Fibroblast of lung (primary cell): Measurements from ENCODE around the gene RNF217. TPM values are rescaled to one million over a fixed set of nuclear protein-coding genes. Genes with fewer than 3 reads are reported as not detected.

ENCODE experiments used
- DNase-seq, 2 donors: peaks; one replicate each; pipeline versions ENCODE4 v3.0.0 to v3.0.0-alpha.2; 2010; ENCODE audit warnings: low read depth in 2 of 2
- H2AFZ ChIP-seq: 2 replicates; pipeline ENCODE4 v1.5.1; 2012; ENCODE audit warnings: low read length, control low read depth, inconsistent platforms
- H3K27ac ChIP-seq: 2 replicates; pipeline ENCODE4 v1.5.1; 2011; ENCODE audit warnings: low read length, control low read depth; ENCODE audit not compliant: insufficient read depth
- H3K27me3 ChIP-seq: 2 replicates; pipeline ENCODE4 v1.5.1; 2011; ENCODE audit warnings: mild to moderate bottlenecking, low read length; ENCODE audit not compliant: control insufficient read depth, insufficient read depth
- H3K36me3 ChIP-seq: 2 replicates; pipeline ENCODE4 v1.5.1; 2011; ENCODE audit warnings: low read length; ENCODE audit not compliant: control insufficient read depth, insufficient read depth
- H3K4me1 ChIP-seq: 2 replicates; pipeline ENCODE4 v1.5.1; 2011; ENCODE audit warnings: low read length; ENCODE audit not compliant: control insufficient read depth, insufficient read depth; ENCODE audit errors: extremely low read depth
- H3K4me2 ChIP-seq: 2 replicates; pipeline ENCODE4 v1.5.1; 2011; ENCODE audit warnings: low read length, control low read depth; ENCODE audit not compliant: insufficient read depth; ENCODE audit errors: extremely low read depth
- H3K4me3 ChIP-seq, 4 experiments: fragments of 200-600 bp in 1 of 4; sonication (generic) in 1 of 4; replicated peaks in 1 of 4; 2 replicates each; pipeline ENCODE4 v1.5.1; 2011 to 2016; ENCODE audit warnings: low read length in 4 of 4, low read depth in 3 of 4, mild to moderate bottlenecking in 3 of 4, control low read depth in 2 of 4, inconsistent platforms in 1 of 4, mixed read lengths in 1 of 4; ENCODE audit not compliant: insufficient read depth in 1 of 4; ENCODE audit errors: control extremely low read depth in 1 of 4
- H3K79me2 ChIP-seq: 2 replicates; pipeline ENCODE4 v1.5.1; 2012; ENCODE audit warnings: mild to moderate bottlenecking, low read length, inconsistent platforms; ENCODE audit not compliant: control insufficient read depth, insufficient read depth
- H3K9ac ChIP-seq: 2 replicates; pipeline ENCODE4 v1.5.1; 2011; ENCODE audit warnings: mild to moderate bottlenecking, low read length, control low read depth; ENCODE audit not compliant: insufficient read depth
- H3K9me3 ChIP-seq: 2 replicates; pipeline ENCODE4 v1.5.1; 2012; ENCODE audit warnings: low read depth, low read length; ENCODE audit not compliant: control insufficient read depth, insufficient read depth
- H4K20me1 ChIP-seq: 2 replicates; pipeline ENCODE4 v1.5.1; 2011; ENCODE audit warnings: low read length; ENCODE audit not compliant: control insufficient read depth, insufficient read depth; ENCODE audit errors: extremely low read depth
- EZH2 ChIP-seq: IDR thresholded peaks from 2 replicates; pipeline ENCODE4 v1.5.1; 2012; ENCODE audit warnings: low read length, control low read depth, mild to moderate bottlenecking; ENCODE audit errors: missing control alignments
- polyA plus RNA-seq, 2 donors: library from polyadenylated mRNA; depleted of rRNA in 1 of 2; stranded (reverse) in 1 of 2; unstranded in 1 of 2; fragments of >200 nt; gene quantifications; 2 replicates each; pipeline ENCODE4 v1.2.1, GENCODE V29; 2011 to 2012; ENCODE audit warnings: missing spikeins in 1 of 2
- total RNA-seq: library from RNA; depleted of rRNA; stranded (reverse); fragments of >200 nt; gene quantifications from 2 replicates; pipeline ENCODE4 v1.2.1, GENCODE V29; 2014
- TF ChIP-seq, protein P1 (sequence below), 2 donors: IDR thresholded peaks in 1 of 2; conservative IDR thresholded peaks in 1 of 2; 1 replicate in 1 of 2; 2 replicates in 1 of 2; pipeline ENCODE4 v1.5.1; 2011 to 2012; ENCODE audit warnings: low read length in 2 of 2, control low read depth in 1 of 2, inconsistent platforms in 1 of 2, low read depth in 1 of 2, mild to moderate bottlenecking in 1 of 2

Gene RNF217
- total and polyA plus RNA-seq, 2 donors (not counting 1 experiment from before 2014, with no cell fraction given), result 13.2 to 19.5 TPM

DNA sequence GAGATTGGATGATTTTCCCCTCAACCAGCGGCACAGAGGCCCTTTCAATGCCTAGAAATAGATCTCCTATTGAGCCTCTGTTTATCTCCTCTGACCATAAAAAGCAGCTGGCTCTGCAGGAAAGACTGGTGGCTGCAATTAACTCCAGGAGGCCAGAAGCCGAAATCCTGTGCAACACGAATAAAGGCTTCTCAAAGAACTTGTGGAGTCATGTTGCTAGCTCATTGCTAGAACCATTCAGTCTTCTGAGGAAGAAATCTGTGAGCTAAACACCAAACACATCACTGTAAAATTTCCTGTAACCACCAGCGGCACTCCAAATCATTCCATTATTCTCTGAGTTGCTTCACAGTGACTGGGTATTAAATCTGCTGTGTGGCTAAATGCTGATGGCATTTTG, 142.2 kb downstream of the RNF217 start:
- no peaks in the 10 kb centered on the region for H3K36me3 ChIP-seq
- H3K4me3 ChIP-seq, result no peak overlapping the region
- DNase-seq, result peak; percentile 45 to 84
- H3K27ac ChIP-seq, result peak overlapping the region; percentile 1
- TF ChIP-seq, protein P1, sequence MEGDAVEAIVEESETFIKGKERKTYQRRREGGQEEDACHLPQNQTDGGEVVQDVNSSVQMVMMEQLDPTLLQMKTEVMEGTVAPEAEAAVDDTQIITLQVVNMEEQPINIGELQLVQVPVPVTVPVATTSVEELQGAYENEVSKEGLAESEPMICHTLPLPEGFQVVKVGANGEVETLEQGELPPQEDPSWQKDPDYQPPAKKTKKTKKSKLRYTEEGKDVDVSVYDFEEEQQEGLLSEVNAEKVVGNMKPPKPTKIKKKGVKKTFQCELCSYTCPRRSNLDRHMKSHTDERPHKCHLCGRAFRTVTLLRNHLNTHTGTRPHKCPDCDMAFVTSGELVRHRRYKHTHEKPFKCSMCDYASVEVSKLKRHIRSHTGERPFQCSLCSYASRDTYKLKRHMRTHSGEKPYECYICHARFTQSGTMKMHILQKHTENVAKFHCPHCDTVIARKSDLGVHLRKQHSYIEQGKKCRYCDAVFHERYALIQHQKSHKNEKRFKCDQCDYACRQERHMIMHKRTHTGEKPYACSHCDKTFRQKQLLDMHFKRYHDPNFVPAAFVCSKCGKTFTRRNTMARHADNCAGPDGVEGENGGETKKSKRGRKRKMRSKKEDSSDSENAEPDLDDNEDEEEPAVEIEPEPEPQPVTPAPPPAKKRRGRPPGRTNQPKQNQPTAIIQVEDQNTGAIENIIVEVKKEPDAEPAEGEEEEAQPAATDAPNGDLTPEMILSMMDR (conservative IDR thresholded peaks at IDR 0.05 in 1 of 2, IDR thresholded peaks at IDR 0.05 in 1 of 2; ENCODE audit: low read depth in 1 of 2, low read length in 2 of 2), result no peak
- no peak for TF ChIP-seq EZH2
- H3K79me2 ChIP-seq, result no peaks in the 10 kb centered on the region
- H3K9ac ChIP-seq, result no peak overlapping the region
- H3K4me2 ChIP-seq, result no peak overlapping the region
- peaks cover 12% of the 10 kb centered on the region for H3K4me1 ChIP-seq
- H3K27me3 ChIP-seq, result no peaks in the 10 kb centered on the region
- no peaks in the 10 kb centered on the region for H3K9me3 ChIP-seq
- H4K20me1 ChIP-seq, result no peaks in the 10 kb centered on the region
- peak overlapping the region; percentile 33 for H2AFZ ChIP-seq

DNA sequence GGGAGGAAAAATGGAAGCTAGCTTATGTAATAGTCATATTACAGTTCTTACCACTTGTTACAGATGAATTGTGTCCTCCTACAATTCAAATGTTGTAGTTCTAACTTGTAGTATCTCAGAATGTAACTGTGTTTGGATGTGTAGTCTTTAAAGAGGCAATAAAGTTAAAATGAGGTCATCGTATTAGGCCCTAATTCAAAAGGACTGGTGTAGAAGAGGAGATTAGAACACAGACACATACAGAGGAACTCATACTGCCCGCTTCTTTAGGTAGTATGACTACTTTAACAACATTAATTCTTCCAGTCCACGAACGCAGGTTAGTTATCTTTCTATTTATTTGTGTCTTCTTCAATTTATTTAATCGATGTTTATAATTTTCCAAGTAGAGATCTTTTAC, 144.8 kb downstream of the RNF217 start:
- TF ChIP-seq, protein P1 (conservative IDR thresholded peaks at IDR 0.05 in 1 of 2, IDR thresholded peaks at IDR 0.05 in 1 of 2; ENCODE audit: low read depth in 1 of 2, low read length in 2 of 2), result no peak
- TF ChIP-seq EZH2, result no peak
- Histone ChIP-seq H3K79me2 (no peaks in the 10 kb centered on the region), H4K20me1 (no peaks in the 10 kb centered on the region), H3K27ac (no peak overlapping the region), H2AFZ (peak overlapping the region; percentile 27), H3K9me3 (no peaks in the 10 kb centered on the region), H3K9ac (no peak overlapping the region), H3K4me2 (no peak overlapping the region), H3K36me3 (no peaks in the 10 kb centered on the region), H3K4me3 (no peak overlapping the region), H3K4me1 (peaks cover 8% of the 10 kb centered on the region), H3K27me3 (no peaks in the 10 kb centered on the region)
- no peak for DNase-seq

DNA sequence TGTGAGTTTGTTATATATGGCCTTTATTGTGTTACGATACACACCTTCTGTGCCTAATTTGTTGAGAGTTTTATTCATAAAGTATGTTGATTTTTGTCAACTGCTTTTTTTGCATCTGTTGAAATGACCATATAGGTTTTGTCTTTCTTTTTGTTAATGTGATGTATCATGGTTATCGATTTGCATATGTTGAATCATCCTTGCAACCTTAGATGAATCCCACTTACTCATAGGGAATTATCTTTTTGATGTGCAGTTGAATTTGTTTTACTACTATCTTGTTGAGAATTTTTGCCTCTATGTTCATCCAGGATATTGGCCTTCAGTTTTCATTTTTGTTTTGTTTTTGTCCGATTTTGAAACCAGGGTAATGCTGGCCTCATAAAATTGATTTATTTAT, 145.7 kb downstream of the RNF217 start:
- Histone ChIP-seq H3K4me2 (no peak overlapping the region), H3K9ac (no peak overlapping the region), H3K4me1 (peaks cover 4% of the 10 kb centered on the region), H4K20me1 (no peaks in the 10 kb centered on the region), H3K9me3 (no peaks in the 10 kb centered on the region), H3K4me3 (no peak overlapping the region), H3K27ac (no peak overlapping the region), H3K79me2 (no peaks in the 10 kb centered on the region), H3K27me3 (no peaks in the 10 kb centered on the region), H3K36me3 (no peaks in the 10 kb centered on the region), H2AFZ (no peak overlapping the region)
- TF ChIP-seq, protein P1 (conservative IDR thresholded peaks at IDR 0.05 in 1 of 2, IDR thresholded peaks at IDR 0.05 in 1 of 2; ENCODE audit: low read depth in 1 of 2, low read length in 2 of 2), result no peak
- no peak for TF ChIP-seq EZH2
- no peak for DNase-seq
